ENCODE results near the gene NFYA. TPM values are rescaled to one million over a fixed set of nuclear protein-coding genes. Genes with fewer than 3 reads are reported as not detected.

The NFYA gene
- total RNA-seq, 2 donors from 2014 or later = 23.1 to 48.3 TPM

DNA sequence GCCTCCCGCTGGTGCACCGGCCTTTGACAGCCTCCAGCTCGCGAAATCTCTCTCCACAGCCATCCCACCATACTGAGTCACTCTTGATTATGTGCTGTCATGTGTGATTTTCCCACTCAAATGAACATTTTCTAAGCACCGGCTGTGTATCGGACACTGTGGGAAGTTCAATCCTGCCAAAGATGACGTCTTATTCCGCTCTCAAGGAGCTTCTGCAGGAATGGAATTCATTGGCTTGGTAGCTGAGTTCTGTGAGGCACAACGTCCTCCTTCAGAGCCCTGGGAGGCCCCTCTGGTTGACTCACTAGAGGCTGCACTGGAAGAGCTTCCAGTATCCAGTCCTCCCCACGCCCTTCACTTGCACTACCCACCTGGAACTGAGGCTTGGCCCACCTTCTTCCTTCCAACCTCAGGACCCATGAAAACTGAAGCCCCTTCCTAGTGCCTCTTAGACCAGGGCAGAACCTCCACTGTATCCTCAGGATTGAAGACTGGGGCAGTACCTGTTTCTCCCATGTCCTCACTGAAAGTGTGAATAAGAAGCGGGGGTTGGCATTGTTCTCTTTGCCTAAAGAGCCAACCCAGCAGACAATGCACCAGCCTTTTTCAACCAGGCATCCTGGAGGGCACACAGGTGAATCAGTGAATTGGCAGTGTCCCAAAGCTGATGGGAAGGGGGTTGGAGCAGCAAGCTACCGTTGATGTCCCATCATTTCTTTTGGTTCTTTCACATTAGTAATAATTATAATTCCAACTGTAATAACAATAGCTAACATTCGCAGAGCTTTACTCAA is 35.5 kb upstream of the NFYA start:
- no peak overlapping the region for H3K27ac ChIP-seq
- no peaks in the 10 kb centered on the region for H3K9me3 ChIP-seq
- WGBS = 84% methylated on average over 13 of the region's 13 CpGs
- H3K4me3 ChIP-seq = no peak overlapping the region
- no peaks in the 10 kb centered on the region for H3K27me3 ChIP-seq (replicated peaks; ENCODE audit: insufficient read depth)
- TF ChIP-seq POLR2AphosphoS5 (IDR thresholded peaks at IDR 0.05) (no peak), CTCF (IDR thresholded peaks at IDR 0.05) (no peak), POLR2A (IDR thresholded peaks at IDR 0.05) (no peak)
- H3K36me3 ChIP-seq = no peaks in the 10 kb centered on the region
- DNase-seq (ENCODE audit: low spot score) = no peak
- intact Hi-C loops (cut with DNase I) = no loop called here
- H3K4me1 ChIP-seq (replicated peaks) = no peaks in the 10 kb centered on the region

DNA sequence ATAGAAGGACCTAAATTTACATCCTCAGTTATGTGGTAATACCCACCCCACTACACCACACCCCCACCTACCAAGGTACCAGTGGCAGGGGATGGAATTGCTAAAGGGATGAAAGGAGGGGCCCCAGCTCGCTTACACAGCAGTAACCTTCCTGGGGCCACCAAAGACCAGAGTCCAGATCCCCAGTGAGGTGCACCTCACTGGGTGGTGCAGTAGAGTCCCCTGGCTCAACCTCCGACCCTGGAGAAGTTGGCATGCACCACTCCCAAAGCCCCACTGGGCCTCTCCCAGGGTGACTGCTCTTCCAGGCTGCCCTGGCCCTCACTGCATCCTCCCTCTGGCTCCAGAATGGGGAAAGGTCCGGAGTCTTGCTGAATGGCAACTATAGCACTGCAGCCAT is 34.6 kb upstream of the NFYA start:
- DNase-seq (ENCODE audit: low spot score) = no peak
- Histone ChIP-seq H3K27ac (no peak overlapping the region), H3K4me3 (no peak overlapping the region), H3K9me3 (no peaks in the 10 kb centered on the region), H3K36me3 (no peaks in the 10 kb centered on the region), H3K4me1 (replicated peaks) (no peaks in the 10 kb centered on the region), H3K27me3 (replicated peaks; ENCODE audit: insufficient read depth) (no peaks in the 10 kb centered on the region)
- WGBS = 80% methylated on average over 3 of the region's 3 CpGs
- intact Hi-C loops (cut with DNase I) = no loop called here
- TF ChIP-seq POLR2A (IDR thresholded peaks at IDR 0.05) = no peak
- TF ChIP-seq POLR2AphosphoS5 (IDR thresholded peaks at IDR 0.05) = no peak
- no peak for TF ChIP-seq CTCF (IDR thresholded peaks at IDR 0.05)

- intact Hi-C loops (cut with DNase I) = no loop called here
- peak; percentile 29 for DNase-seq (ENCODE audit: low spot score)
- no peak within 1 kb of the TSS for H3K4me3 ChIP-seq
- TF ChIP-seq POLR2AphosphoS5 (IDR thresholded peaks at IDR 0.05) (no peak), POLR2A (IDR thresholded peaks at IDR 0.05) (no peak), CTCF (IDR thresholded peaks at IDR 0.05) (peak; percentile 39 to 60 (median 45))
- H3K27me3 ChIP-seq (replicated peaks; ENCODE audit: insufficient read depth) = no peaks in the 10 kb centered on the region
- 79% methylated on average over 10 of the region's 10 CpGs for WGBS
- no peaks in the 10 kb centered on the region for H3K4me1 ChIP-seq (replicated peaks)
- H3K9me3 ChIP-seq = no peaks in the 10 kb centered on the region
- no peaks in the 10 kb centered on the region for H3K36me3 ChIP-seq
- no peak within 1 kb of the TSS for H3K27ac ChIP-seq
These were observed 33.4 kb upstream of the NFYA start, which contains the start of gene UNC5CL for GRCh38 chr6:41039060-41039998. Gene UNC5CL, minus strand, starts transcription at chr6:41039221. Its CDS starts 4,147 bp downstream, at chr6:41035074.

GRCh38 chr6:41040101-41040939 is 32.5 kb upstream of the NFYA start:
- H3K9me3 ChIP-seq = no peaks in the 10 kb centered on the region
- no peak for DNase-seq (ENCODE audit: low spot score)
- intact Hi-C loops (cut with DNase I) = no loop called here
- no peak overlapping the region for H3K27ac ChIP-seq
- H3K4me1 ChIP-seq (replicated peaks) = no peaks in the 10 kb centered on the region
- TF ChIP-seq POLR2A (IDR thresholded peaks at IDR 0.05) (no peak), POLR2AphosphoS5 (IDR thresholded peaks at IDR 0.05) (no peak), CTCF (IDR thresholded peaks at IDR 0.05) (no peak)
- WGBS = 56% methylated on average over 6 of the region's 6 CpGs
- no peaks in the 10 kb centered on the region for H3K36me3 ChIP-seq
- H3K27me3 ChIP-seq (replicated peaks; ENCODE audit: insufficient read depth) = no peaks in the 10 kb centered on the region
- no peak overlapping the region for H3K4me3 ChIP-seq

All from prostate gland (tissue), 2 donors.